Right kidney (tissue), 1 donor: ENCODE results near the gene PCBD1.

Experiments
- DNase-seq: peaks from one replicate; pipeline ENCODE4 v3.0.0-alpha.2; 2016

PCBD1 gene

GRCh38 chr10:70903262-70903921, 15.0 kb upstream of the PCBD1 start:
- peak; percentile 64 for DNase-seq

- DNase-seq = no peak
Measured at GRCh38 chr10:70902661-70903261, 14.4 kb upstream of the PCBD1 start.

- no peak for DNase-seq
Measured at GRCh38 chr10:70901276-70901878, 13.0 kb upstream of the PCBD1 start.

GRCh38 chr10:70899096-70899495, 10.7 kb upstream of the PCBD1 start:
- no peak for DNase-seq

- no peak for DNase-seq
Measured at GRCh38 chr10:70898687-70899086, 10.3 kb upstream of the PCBD1 start.

- DNase-seq = no peak
Measured at GRCh38 chr10:70896551-70896950, 8.2 kb upstream of the PCBD1 start.

GRCh38 chr10:70894416-70894815, 6.1 kb upstream of the PCBD1 start:
- DNase-seq = no peak

- DNase-seq = no peak
Measured at GRCh38 chr10:70893227-70894006, 5.1 kb upstream of the PCBD1 start.

GRCh38 chr10:70892631-70893030, 4.3 kb upstream of the PCBD1 start:
- no peak for DNase-seq

GRCh38 chr10:70891627-70892026, 3.3 kb upstream of the PCBD1 start:
- no peak for DNase-seq

GRCh38 chr10:70890917-70891431, 2.6 kb upstream of the PCBD1 start:
- DNase-seq = peak; percentile 47

GRCh38 chr10:70889291-70889690, 926 bp upstream of the PCBD1 start:
- DNase-seq = no peak

- DNase-seq = no peak
Measured at GRCh38 chr10:70886921-70887665, 1.3 kb downstream of the PCBD1 start.

- DNase-seq = no peak
Measured at GRCh38 chr10:70885931-70886903, 2.1 kb downstream of the PCBD1 start.

- no peak for DNase-seq
Measured at GRCh38 chr10:70885481-70885880, 2.9 kb downstream of the PCBD1 start.

GRCh38 chr10:70884741-70885140, 3.6 kb downstream of the PCBD1 start:
- no peak for DNase-seq

- peak; percentile 44 for DNase-seq
Measured at GRCh38 chr10:70880077-70880534, 8.3 kb downstream of the PCBD1 start.

- DNase-seq = no peak
Measured at GRCh38 chr10:70879207-70879606, 9.2 kb downstream of the PCBD1 start.

- no peak for DNase-seq
Measured at GRCh38 chr10:70874061-70874460, 14.3 kb downstream of the PCBD1 start.

- no peak for DNase-seq
Measured at GRCh38 chr10:70872291-70872690, 16.1 kb downstream of the PCBD1 start.

- no peak for DNase-seq
Measured at GRCh38 chr10:70866424-70866823, 21.9 kb downstream of the PCBD1 start.
